Activated naive CD8-positive, alpha-beta T cell (primary cell): Measurements from ENCODE around the gene FAM53A.
A peak's percentile ranks its signal among the peaks of the same experiment; 100 is the strongest.
"Not testable (repeated sequence)": the region's sequence is repeated elsewhere in the genome, so short reads cannot be mapped to it uniquely, and the experiment has no call there.

Experiments used
- H3K27ac Mint-ChIP-seq: one replicate; pipeline ENCODE4 v1.8.0; 2021; ENCODE audit warnings: mixed read lengths
- H3K27me3 Mint-ChIP-seq: one replicate; pipeline ENCODE4 v1.8.0; 2021; ENCODE audit warnings: mixed read lengths
- H3K36me3 Mint-ChIP-seq: one replicate; pipeline ENCODE4 v1.8.0; 2021; ENCODE audit warnings: mixed read lengths
- H3K4me1 Mint-ChIP-seq: one replicate; pipeline ENCODE4 v1.8.0; 2021; ENCODE audit warnings: low read depth, mixed read lengths
- H3K4me3 Mint-ChIP-seq: one replicate; pipeline ENCODE4 v1.8.0; 2021; ENCODE audit warnings: mild to moderate bottlenecking, mixed read lengths
- H3K9me3 Mint-ChIP-seq: one replicate; pipeline ENCODE4 v1.8.0; 2021; ENCODE audit warnings: low read depth, mixed read lengths

FAM53A gene

DNA sequence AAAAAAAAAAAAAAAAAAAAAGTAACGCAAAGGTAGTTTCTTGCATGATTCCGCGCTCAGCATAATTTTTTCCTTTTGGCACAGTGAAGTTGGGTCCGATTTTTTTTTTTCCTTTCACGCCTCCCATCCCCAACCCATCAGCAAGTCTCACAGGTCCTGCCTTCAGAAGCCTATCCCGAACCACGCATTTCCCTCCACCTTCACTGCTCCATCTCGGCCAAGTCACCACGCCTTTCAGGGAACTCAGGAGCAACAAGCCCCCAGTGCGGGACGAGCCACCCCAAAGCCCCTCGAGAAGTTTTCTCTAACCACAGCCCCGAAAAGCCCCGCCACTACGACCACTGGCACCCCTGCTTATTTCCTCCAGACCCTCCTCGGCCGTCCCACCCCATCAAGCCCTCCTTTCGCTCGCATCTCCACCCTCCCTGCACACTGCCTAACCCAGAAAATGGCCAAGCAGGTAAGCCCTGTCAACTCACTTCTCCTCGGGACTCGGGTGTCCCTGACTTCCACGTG is 27.0 kb upstream of the FAM53A start:
- peaks cover 13% of the 10 kb centered on the region for H3K36me3 Mint-ChIP-seq
- no peaks in the 10 kb centered on the region for H3K27me3 Mint-ChIP-seq
- H3K4me1 Mint-ChIP-seq: peaks cover 52% of the 10 kb centered on the region
- peak overlapping the region; percentile 99 for H3K4me3 Mint-ChIP-seq
- H3K9me3 Mint-ChIP-seq: no peaks in the 10 kb centered on the region
- H3K27ac Mint-ChIP-seq: peak overlapping the region; percentile 93

DNA sequence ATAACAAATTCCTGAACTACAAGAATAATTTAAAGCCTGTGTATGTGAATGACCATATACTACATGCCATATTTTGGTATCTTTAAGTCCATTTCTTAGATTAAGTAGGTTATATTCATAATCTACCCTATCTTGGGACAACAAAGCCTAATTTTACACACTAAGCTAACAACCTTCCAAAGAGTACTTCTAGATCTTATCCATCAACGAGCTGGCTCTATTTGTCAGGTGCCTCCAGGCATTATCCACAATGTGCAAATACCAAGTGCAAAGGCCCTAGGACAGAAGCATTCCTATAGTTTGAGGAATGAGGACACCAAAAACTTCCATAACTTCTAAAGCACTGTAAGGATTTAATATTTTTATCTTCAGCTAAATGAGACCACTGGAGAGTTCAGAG is 24.5 kb upstream of the FAM53A start:
- Mint-ChIP-seq H3K36me3 (peaks cover 13% of the 10 kb centered on the region), H3K4me3 (peak overlapping the region; percentile 60), H3K27me3 (no peaks in the 10 kb centered on the region), H3K9me3 (no peaks in the 10 kb centered on the region), H3K27ac (peak overlapping the region; percentile 0), H3K4me1 (peaks cover 50% of the 10 kb centered on the region)

DNA sequence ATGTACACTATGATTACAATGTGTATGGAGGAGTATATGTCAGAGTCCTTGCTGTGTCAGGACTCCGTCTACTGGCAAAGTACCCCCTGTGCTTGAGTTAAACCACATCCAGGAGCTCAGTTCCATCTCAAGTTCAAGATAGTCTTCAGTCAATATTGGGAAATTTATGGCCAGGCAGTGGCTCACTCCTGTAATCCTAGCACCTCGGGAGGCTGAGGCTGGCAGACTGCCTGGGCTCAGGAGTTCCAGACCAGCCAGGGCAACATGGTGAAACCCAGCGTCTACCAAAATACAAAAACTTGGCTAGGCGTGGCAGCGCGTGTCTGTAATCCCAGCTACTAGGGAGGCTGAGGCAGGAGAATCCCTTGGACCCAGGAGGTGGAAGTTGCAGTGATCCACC is 22.2 kb upstream of the FAM53A start:
- no peak overlapping the region for H3K27ac Mint-ChIP-seq
- H3K36me3 Mint-ChIP-seq: peaks cover 18% of the 10 kb centered on the region
- H3K4me1 Mint-ChIP-seq: peaks cover 55% of the 10 kb centered on the region
- H3K9me3 Mint-ChIP-seq: no peaks in the 10 kb centered on the region
- H3K27me3 Mint-ChIP-seq: no peaks in the 10 kb centered on the region
- H3K4me3 Mint-ChIP-seq: no peak overlapping the region

DNA sequence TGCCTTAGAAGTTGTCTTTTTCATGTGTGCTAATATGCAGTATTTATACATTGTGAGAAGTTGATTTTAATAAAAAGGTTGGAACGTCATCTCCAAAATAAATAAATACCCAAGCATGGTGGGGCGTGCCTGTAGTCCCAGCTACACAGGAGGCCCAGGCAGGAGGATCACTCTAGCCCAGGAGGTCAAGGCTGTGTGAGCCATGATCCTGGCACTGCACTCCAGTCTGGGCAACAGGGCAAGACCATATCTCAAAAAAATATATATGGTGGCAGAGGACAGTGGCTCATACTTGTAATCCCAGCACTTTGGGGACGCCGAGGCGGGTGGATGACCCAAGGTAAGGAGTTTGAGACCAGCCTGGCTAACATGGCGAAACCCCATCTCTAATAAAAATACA is 21.6 kb upstream of the FAM53A start:
- no peaks in the 10 kb centered on the region for H3K9me3 Mint-ChIP-seq
- H3K27me3 Mint-ChIP-seq: no peaks in the 10 kb centered on the region
- peaks cover 14% of the 10 kb centered on the region for H3K36me3 Mint-ChIP-seq
- H3K4me1 Mint-ChIP-seq: peaks cover 50% of the 10 kb centered on the region
- no peak overlapping the region for H3K27ac Mint-ChIP-seq
- no peak overlapping the region for H3K4me3 Mint-ChIP-seq

DNA sequence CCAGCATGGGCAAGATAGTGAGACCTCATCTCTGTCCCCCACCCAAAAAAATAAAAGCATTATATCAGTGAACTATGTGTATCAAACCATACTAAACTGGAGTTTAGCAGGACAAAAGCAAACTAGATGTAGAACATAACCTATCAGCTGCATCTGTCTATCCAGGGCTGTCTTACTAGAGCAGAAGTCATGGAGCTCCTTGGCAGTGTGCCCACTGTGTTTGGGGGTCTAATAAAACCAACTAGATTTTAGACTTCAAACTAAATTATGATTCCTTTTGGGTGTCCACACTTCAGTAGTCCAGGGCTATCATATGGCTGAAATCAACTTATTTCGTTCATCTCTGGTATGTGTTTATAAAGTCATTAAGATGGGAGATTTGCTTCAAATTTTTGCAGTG is 19.8 kb upstream of the FAM53A start:
- Mint-ChIP-seq H3K27me3 (no peaks in the 10 kb centered on the region), H3K4me3 (no peak overlapping the region), H3K4me1 (peaks cover 36% of the 10 kb centered on the region), H3K9me3 (no peaks in the 10 kb centered on the region), H3K36me3 (peaks cover 13% of the 10 kb centered on the region), H3K27ac (no peak overlapping the region)

DNA sequence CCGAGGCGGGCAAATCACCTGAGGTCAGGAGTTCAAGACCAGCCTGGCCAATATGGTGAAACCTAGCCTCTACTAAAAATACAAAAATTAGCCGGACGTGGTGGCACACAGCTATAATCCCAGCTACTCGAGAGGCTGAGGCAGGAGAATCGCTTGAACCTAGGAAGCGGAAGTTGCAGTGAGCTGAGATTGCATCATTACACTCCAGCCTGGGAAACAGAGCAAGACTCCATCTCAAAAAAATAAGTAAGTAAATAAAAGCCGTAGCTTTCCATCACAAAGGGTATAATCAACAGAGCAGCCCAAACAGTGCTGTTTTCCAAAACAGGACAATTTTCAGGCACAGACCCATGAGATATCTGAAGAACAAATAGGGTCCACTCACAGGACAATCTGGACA is 17.6 kb upstream of the FAM53A start:
- not testable (repeated sequence) for H3K27me3 Mint-ChIP-seq, H3K9me3 Mint-ChIP-seq, H3K27ac Mint-ChIP-seq, H3K4me3 Mint-ChIP-seq
- Mint-ChIP-seq H3K36me3 (peaks cover 11% of the 10 kb centered on the region), H3K4me1 (peaks cover 25% of the 10 kb centered on the region)

DNA sequence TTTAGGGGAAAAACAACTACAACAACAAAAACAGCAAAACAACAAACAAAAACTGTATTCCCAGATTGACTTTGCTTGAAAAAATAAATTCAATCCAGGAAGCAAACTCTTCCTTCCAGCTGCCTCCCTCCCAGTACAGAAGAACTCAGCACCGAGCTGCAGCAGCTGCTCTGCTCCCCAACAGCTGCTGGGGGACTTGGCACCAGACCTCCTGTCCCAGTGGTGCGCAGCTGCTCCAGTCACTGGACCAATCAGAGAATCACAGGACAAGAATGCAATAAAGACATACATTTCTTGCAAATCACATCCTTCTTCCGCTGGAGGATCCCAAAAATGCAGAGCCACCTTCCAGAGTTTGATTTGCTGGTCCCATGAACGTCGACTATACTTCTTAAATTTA is 11.8 kb upstream of the FAM53A start:
- Mint-ChIP-seq H3K27ac (no peak overlapping the region), H3K9me3 (no peaks in the 10 kb centered on the region), H3K4me1 (peaks cover 4% of the 10 kb centered on the region), H3K27me3 (no peaks in the 10 kb centered on the region), H3K4me3 (no peak overlapping the region), H3K36me3 (peaks cover 9% of the 10 kb centered on the region)

DNA sequence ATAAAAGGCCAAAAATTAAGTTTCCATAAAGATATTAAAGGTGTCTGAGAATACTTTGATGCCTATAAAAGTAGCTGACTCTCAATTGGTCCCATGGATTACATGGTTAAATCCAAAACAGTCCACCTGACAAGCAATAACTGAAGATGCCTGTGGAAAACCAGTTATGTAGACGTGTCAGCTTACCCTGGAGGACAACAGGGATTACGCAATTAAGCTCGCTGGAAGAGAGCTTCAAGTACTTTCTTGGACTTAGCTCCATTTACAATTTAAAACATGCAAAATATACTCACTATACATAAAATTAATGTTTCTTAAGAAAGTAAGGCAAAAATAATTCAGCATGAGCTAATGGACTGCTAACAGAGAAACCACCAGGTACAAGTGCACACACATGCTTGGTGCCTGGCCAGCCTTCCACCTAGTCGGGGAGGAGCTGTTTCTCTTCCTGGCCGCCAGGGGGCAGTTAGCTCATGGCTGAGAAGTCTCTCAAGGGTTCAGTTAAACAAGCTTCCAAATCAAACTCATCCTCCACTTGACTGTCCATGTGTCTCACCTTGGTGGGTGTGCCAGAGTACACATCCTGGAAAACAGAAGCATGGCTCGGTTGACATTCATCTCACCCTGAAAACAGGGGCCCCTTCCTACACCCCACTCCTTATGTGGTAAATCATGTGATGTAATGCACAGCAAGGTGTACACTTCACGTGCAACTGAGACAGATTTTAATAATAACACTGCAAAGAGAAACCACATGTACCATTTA is 9.2 kb upstream of the FAM53A start:
- no peak overlapping the region for H3K4me3 Mint-ChIP-seq
- H3K9me3 Mint-ChIP-seq: no peaks in the 10 kb centered on the region
- H3K27me3 Mint-ChIP-seq: no peaks in the 10 kb centered on the region
- peaks cover 8% of the 10 kb centered on the region for H3K36me3 Mint-ChIP-seq
- peaks cover 4% of the 10 kb centered on the region for H3K4me1 Mint-ChIP-seq
- peak overlapping the region; percentile 72 for H3K27ac Mint-ChIP-seq

DNA sequence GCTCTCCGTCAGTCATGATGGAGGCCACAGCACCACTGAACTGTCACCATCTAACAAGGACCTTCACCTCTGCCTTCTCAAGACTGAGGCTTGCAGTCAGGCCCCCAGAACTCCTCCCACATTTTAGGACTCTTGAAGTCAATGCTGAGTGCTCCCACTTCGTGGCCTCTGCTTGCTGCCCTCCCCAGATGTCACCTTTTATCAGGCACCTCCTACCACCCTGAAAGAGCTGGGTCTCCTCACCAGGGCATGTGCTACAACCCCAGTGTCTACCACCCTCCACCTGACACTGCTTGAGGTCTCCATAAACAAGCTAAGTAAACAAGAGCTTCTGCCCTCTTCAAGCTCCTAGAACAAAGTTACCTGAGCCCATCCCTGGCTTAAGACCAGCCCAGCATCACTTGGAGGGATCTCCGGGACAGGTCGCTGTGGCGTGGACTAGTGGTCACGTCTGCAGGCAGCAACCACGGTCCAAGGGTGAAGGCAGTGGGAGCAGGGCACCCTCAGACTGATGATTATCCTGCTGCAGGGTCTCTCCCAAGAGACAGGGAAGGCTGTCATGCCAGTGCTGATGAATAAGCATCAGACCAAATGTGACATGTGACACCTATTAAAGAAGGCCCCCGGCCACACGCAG is 7.7 kb upstream of the FAM53A start:
- peaks cover 4% of the 10 kb centered on the region for H3K4me1 Mint-ChIP-seq
- H3K9me3 Mint-ChIP-seq: no peaks in the 10 kb centered on the region
- H3K4me3 Mint-ChIP-seq: no peak overlapping the region
- no peak overlapping the region for H3K27ac Mint-ChIP-seq
- peaks cover 8% of the 10 kb centered on the region for H3K36me3 Mint-ChIP-seq
- H3K27me3 Mint-ChIP-seq: no peaks in the 10 kb centered on the region

DNA sequence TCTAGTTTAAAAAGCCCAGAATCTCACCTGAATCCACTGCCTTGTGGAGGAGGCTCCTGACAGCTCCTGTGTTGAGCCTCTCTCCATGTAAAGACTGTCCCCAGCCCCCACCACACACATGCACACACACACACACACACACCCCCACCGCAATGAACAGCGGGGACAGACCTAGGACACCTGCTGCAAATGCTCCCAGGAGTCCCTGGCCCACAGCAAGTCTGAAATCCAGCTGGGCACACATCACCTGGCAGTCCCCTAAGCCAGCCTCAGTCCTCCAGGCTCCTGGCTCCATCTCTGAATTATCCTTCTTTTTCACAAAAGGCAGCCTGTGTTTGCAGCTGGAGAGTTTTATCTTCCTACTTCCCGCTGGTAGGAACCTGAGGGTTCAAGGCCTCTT is 6.6 kb upstream of the FAM53A start:
- Mint-ChIP-seq H3K9me3 (no peaks in the 10 kb centered on the region), H3K36me3 (peaks cover 5% of the 10 kb centered on the region), H3K27ac (no peak overlapping the region), H3K27me3 (no peaks in the 10 kb centered on the region), H3K4me3 (no peak overlapping the region), H3K4me1 (peaks cover 4% of the 10 kb centered on the region)

DNA sequence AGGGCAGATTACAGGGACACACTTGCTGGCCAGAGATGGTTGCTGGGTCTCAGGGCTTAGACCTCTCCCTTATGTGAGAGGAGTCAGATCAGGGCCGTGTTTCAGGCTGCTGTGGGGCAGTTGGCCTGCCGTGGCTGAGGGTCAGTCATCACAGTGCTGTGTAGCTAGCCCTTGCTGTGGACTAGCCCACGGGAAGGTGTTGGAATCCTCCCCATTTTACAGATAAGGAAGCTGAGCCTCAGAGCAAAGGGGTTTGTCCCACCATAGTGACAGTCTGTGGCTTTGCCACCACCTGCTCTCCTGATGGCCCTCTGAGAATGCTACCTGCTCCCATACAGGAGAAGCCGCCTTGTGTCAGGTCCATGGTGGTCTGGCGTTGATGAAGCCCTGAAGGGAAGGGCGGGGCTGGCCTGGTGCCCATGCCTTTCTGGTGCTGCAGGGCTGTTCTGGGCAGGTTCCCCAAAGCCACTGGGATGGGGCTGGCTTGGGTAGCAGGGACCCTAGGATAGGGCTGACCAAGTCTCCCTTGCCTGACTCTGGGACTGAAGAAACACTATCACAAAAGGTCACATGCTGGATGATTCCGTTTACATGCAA is 2.4 kb upstream of the FAM53A start:
- Mint-ChIP-seq H3K36me3 (peaks cover 5% of the 10 kb centered on the region), H3K27me3 (no peaks in the 10 kb centered on the region), H3K4me1 (peaks cover 12% of the 10 kb centered on the region), H3K27ac (no peak overlapping the region), H3K9me3 (no peaks in the 10 kb centered on the region), H3K4me3 (no peak overlapping the region)

DNA sequence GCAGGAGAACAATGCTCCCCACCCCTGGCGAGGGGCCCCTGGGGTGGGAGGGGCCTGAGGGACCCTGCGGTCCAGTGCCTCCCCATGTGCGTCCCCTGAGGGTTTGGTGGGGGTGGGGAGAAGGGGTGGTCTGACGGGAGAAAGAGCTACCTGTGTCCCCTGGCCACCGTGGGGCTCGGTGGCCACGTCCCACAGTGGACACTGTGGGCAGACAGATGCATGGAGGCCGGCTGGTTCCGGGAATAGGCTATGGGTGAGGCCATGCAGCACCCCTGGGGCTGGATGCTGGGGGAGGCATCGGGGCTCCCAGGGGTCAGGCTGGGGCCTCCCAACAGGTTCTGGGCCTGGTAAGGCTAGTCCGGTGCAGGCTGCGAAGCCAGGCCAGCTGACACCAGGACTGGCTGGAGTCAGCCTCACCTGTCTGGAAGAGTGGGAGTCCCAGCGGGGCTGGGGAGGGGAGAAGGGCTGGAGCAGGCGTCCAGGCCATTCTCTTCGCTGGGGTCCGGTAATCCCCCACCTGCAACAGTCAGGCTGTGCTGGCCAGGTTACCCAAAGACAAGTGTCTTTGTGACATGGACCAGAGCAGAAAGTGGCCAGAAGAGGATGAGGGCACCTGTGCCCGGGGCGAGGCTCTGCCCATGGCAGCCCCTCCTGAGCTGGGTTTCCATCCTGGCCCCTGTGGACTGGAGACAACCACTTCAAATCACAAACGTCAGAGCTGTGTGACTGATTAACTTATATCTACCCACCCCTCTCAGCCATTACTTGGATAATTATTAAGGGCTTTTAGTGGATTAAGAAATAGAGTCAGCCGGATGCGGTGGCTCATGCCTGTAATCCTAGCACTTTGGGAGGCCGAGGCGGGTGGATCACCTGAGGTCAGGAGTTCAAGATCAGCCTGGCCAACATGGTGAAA is 1.4 kb upstream of the FAM53A start:
- Mint-ChIP-seq H3K4me1 (peaks cover 12% of the 10 kb centered on the region), H3K27me3 (no peaks in the 10 kb centered on the region), H3K9me3 (no peaks in the 10 kb centered on the region), H3K36me3 (peaks cover 4% of the 10 kb centered on the region), H3K4me3 (no peak overlapping the region), H3K27ac (no peak overlapping the region)

DNA sequence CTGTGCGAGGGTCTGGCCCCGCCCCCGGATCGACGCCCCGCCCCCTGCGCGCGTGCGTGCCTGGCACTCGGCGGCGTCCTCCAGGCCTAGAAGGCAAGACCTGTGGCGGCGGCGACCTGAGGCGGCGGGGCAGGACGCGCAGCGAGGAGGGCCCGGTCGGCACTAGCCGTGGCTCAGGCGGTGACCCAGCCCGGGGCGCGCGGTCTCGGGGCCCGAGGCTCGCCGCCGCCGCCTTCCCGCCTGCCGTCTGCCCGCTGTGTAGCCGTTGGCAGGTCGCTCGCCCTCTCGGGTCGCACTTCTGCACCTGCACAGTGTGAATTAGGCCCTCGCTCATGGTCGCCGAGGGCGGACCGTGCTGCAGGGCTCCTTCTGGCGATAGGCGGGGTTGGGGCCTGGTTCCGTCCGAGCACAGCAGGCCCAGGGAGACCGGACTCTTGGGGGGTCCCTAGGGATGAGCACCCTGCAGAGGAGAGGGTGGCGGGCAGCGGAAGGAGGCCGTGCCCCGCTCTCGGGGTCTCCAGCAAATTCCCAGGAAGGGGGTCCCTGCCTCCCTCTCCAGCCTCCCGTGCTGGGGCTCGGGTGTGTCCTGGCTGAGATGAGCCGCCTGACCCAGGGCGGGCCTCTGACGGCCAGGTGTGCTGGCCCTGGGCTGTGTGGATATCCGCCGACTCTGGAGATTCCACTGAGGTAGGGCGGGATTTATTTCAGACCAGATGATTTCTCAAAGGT is 557 bp upstream of the FAM53A start:
- no peaks in the 10 kb centered on the region for H3K27me3 Mint-ChIP-seq
- peaks cover 2% of the 10 kb centered on the region for H3K36me3 Mint-ChIP-seq
- peak overlapping the region; percentile 51 for H3K4me3 Mint-ChIP-seq
- no peak overlapping the region for H3K27ac Mint-ChIP-seq
- H3K9me3 Mint-ChIP-seq: no peaks in the 10 kb centered on the region
- H3K4me1 Mint-ChIP-seq: peaks cover 12% of the 10 kb centered on the region

DNA sequence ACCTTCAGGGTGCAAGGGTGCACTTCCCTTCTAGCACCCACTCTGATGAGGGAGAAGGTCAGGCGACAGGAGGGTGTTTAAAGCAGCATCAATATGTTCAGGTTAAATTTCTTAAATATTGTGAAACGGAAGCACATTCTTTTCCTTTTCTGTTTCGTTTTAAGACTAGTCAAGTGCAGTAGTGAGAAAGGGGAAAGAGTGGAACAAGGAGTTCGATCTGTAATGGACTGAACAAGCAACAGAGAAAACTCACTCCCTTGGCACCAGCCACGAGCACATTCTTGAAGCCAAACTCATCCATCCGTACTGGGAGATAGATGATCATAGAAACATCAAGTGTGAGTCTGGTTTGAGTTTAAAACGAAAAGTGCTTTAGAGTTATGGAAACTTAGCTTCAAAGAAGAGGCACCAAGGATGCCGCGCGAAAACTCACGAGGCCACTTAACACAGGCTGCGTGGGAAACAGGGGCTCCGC is 815 bp downstream of the FAM53A start:
- H3K4me3 Mint-ChIP-seq: peak overlapping the region; percentile 91
- H3K9me3 Mint-ChIP-seq: no peaks in the 10 kb centered on the region
- H3K36me3 Mint-ChIP-seq: no peaks in the 10 kb centered on the region
- peaks cover 12% of the 10 kb centered on the region for H3K4me1 Mint-ChIP-seq
- H3K27me3 Mint-ChIP-seq: no peaks in the 10 kb centered on the region
- peak overlapping the region; percentile 92 for H3K27ac Mint-ChIP-seq
